Activated CD4-positive, alpha-beta memory T cell treated with anti-CD3 and anti-CD28 coated beads, Interleukin-2, amount 10 ng/mL, durations not matched to agents 7 days and 5 days (primary cell): ENCODE data around the gene IPO7. TPM values are rescaled to one million over a fixed set of nuclear protein-coding genes. Genes with fewer than 3 reads are reported as not detected.
A peak's percentile ranks its signal among the peaks of the same experiment; 100 is the strongest.

Experiments used
- CTCF ChIA-PET: fragments of 350-600 bp; sonication (Branson Sonifier 250); formaldehyde crosslinking; loops from one replicate; lab custom pipeline; 2021; ENCODE audit warnings: antibody characterized with exemption, inconsistent platforms; lab: Charles Lee
- POLR2A ChIA-PET: fragments of 350-600 bp; sonication (Branson Sonifier 250); formaldehyde crosslinking; loops from one replicate; lab custom pipeline; 2021; ENCODE audit warnings: antibody characterized with exemption; lab: Charles Lee
- DNase-seq: peaks from one replicate; pipeline ENCODE4 v3.0.0-alpha.2; 2020
- H3K27ac Mint-ChIP-seq: one replicate; pipeline ENCODE4 v1.8.0; 2021; ENCODE audit warnings: mild to moderate bottlenecking, mixed read lengths
- H3K27me3 Mint-ChIP-seq: one replicate; pipeline ENCODE4 v1.8.0; 2021; ENCODE audit warnings: mixed read lengths
- H3K36me3 Mint-ChIP-seq: one replicate; pipeline ENCODE4 v1.8.0; 2021; ENCODE audit warnings: low read depth, mixed read lengths
- H3K4me1 Mint-ChIP-seq: one replicate; pipeline ENCODE4 v1.8.0; 2021; ENCODE audit warnings: mixed read lengths
- H3K4me3 Mint-ChIP-seq: one replicate; pipeline ENCODE4 v1.8.0; 2021; ENCODE audit warnings: mild to moderate bottlenecking, mixed read lengths
- H3K9me3 Mint-ChIP-seq: one replicate; pipeline ENCODE4 v1.8.0; 2021; ENCODE audit warnings: mixed read lengths
- total RNA-seq, 2 experiments: library from RNA; stranded (reverse); gene quantifications; one replicate each; pipeline ENCODE4 v1.2.3, GENCODE V29; 2021

Gene IPO7
- total RNA-seq, 2 experiments from 2014 or later, result 87.4 to 95.7 TPM

- Mint-ChIP-seq H3K9me3 (no peaks in the 10 kb centered on the region), H3K4me3 (peak overlapping the region; percentile 95), H3K36me3 (peaks cover 30% of the 10 kb centered on the region), H3K27me3 (no peaks in the 10 kb centered on the region), H3K27ac (peak overlapping the region; percentile 95), H3K4me1 (peaks cover 32% of the 10 kb centered on the region)
- ChIA-PET CTCF (interaction anchor here (4.5 kb wide), 1 partner anchor 43 kb away, joined by 36 read pairs; no protein-coding TSS in a partner anchor), POLR2A (interaction anchor here (1.2 to 4.9 kb wide), 2 partner anchors 16 to 78 kb away, joined by 4 to 72 read pairs; partner anchors contain the start of gene IPO7)
- DNase-seq, result no peak
Observed at GRCh38 chr11:9462806-9463537, 78.5 kb downstream of the IPO7 start.

GRCh38 chr11:9470765-9471164 is 86.3 kb downstream of the IPO7 start:
- POLR2A ChIA-PET, result interaction anchor here (3.3 kb wide), 1 partner anchor 10 kb away, joined by 19 read pairs; the partner anchor contains the start of gene ZNF143
- Mint-ChIP-seq H3K9me3 (no peaks in the 10 kb centered on the region), H3K4me3 (no peak overlapping the region), H3K27me3 (no peaks in the 10 kb centered on the region), H3K4me1 (peaks cover 11% of the 10 kb centered on the region), H3K36me3 (peaks cover 37% of the 10 kb centered on the region), H3K27ac (no peak overlapping the region)
- CTCF ChIA-PET, result no interaction called here
- no peak for DNase-seq

GRCh38 chr11:9473408-9473807 is 89.0 kb downstream of the IPO7 start:
- H3K27me3 Mint-ChIP-seq, result no peaks in the 10 kb centered on the region
- peaks cover 40% of the 10 kb centered on the region for H3K36me3 Mint-ChIP-seq
- H3K4me1 Mint-ChIP-seq, result peaks cover 6% of the 10 kb centered on the region
- no peak overlapping the region for H3K4me3 Mint-ChIP-seq
- POLR2A ChIA-PET, result interaction anchor here (1.0 to 3.4 kb wide), 2 partner anchors 11 to 13 kb away, joined by 3 to 19 read pairs; partner anchors contain the start of gene ZNF143
- CTCF ChIA-PET, result interaction anchor here (0.6 to 1.2 kb wide), 2 partner anchors 33 to 61 kb away, joined by 3 to 4 read pairs; no protein-coding TSS in a partner anchor
- no peak for DNase-seq
- no peak overlapping the region for H3K27ac Mint-ChIP-seq
- no peaks in the 10 kb centered on the region for H3K9me3 Mint-ChIP-seq

GRCh38 chr11:9479899-9480298 is 95.4 kb downstream of the IPO7 start:
- ChIA-PET CTCF (interaction anchor here (2.2 kb wide), 1 partner anchor 27 kb away, joined by 9 read pairs; no protein-coding TSS in a partner anchor), POLR2A (interaction anchor here (0.9 to 1.1 kb wide), 3 partner anchors 17 to 21 kb away, joined by 3 to 4 read pairs (median 3); partner anchors contain the start of gene ZNF143)
- Mint-ChIP-seq H3K27me3 (no peaks in the 10 kb centered on the region), H3K4me1 (peaks cover 1% of the 10 kb centered on the region), H3K9me3 (no peaks in the 10 kb centered on the region), H3K36me3 (peaks cover 40% of the 10 kb centered on the region), H3K27ac (no peak overlapping the region), H3K4me3 (no peak overlapping the region)
- no peak for DNase-seq

- Mint-ChIP-seq H3K9me3 (no peaks in the 10 kb centered on the region), H3K4me1 (peaks cover 2% of the 10 kb centered on the region), H3K36me3 (peaks cover 36% of the 10 kb centered on the region), H3K27ac (no peak overlapping the region), H3K27me3 (no peaks in the 10 kb centered on the region), H3K4me3 (no peak overlapping the region)
- ChIA-PET CTCF (no interaction called here), POLR2A (interaction anchor here (1.7 kb wide), 1 partner anchor 29 kb away, joined by 4 read pairs; the partner anchor contains the start of gene ZNF143)
- no peak for DNase-seq
Observed at GRCh38 chr11:9489080-9489765, 104.8 kb downstream of the IPO7 start.

GRCh38 chr11:9490376-9490775 is 105.9 kb downstream of the IPO7 start:
- no peak for DNase-seq
- POLR2A ChIA-PET, result interaction anchor here (1.7 kb wide), 1 partner anchor 30 kb away, joined by 4 read pairs; the partner anchor contains the start of gene ZNF143
- CTCF ChIA-PET, result interaction anchor here (0.7 to 0.9 kb wide), 2 partner anchors 16 to 29 kb away, joined by 4 read pairs; no protein-coding TSS in a partner anchor
- no peaks in the 10 kb centered on the region for H3K27me3 Mint-ChIP-seq
- H3K36me3 Mint-ChIP-seq, result peaks cover 37% of the 10 kb centered on the region
- H3K4me1 Mint-ChIP-seq, result peaks cover 2% of the 10 kb centered on the region
- H3K27ac Mint-ChIP-seq, result no peak overlapping the region
- no peak overlapping the region for H3K4me3 Mint-ChIP-seq
- H3K9me3 Mint-ChIP-seq, result no peaks in the 10 kb centered on the region

GRCh38 chr11:9493492-9493891 is 109.0 kb downstream of the IPO7 start:
- Mint-ChIP-seq H3K27ac (no peak overlapping the region), H3K4me1 (peaks cover 2% of the 10 kb centered on the region), H3K9me3 (no peaks in the 10 kb centered on the region), H3K36me3 (peaks cover 40% of the 10 kb centered on the region), H3K27me3 (no peaks in the 10 kb centered on the region), H3K4me3 (no peak overlapping the region)
- ChIA-PET POLR2A (no interaction called here), CTCF (interaction anchor here (0.6 kb wide), 1 partner anchor 1445 kb away, joined by 3 read pairs; no protein-coding TSS in a partner anchor)
- DNase-seq, result no peak

DNA sequence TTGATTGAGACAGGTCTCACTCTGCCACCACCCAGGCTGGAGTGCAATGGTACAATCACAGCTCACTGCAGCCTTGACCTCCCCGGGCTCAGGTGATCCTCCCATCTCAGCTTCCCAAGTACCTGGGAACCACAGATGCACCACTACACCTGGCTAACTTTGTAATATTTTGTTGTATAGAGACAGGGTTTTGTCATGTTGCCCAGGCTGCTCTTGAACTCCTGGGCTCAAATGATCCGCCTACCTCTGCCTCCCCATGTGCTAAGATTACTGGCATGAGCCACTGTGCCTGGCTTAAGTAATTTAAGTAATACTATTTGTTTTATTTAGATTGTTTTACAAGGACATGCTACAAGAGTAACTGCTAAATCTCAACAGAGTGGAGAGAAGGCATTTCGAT is 109.9 kb downstream of the IPO7 start:
- Mint-ChIP-seq H3K36me3 (peaks cover 40% of the 10 kb centered on the region), H3K27ac (no peak overlapping the region), H3K27me3 (no peaks in the 10 kb centered on the region), H3K9me3 (no peaks in the 10 kb centered on the region), H3K4me3 (no peak overlapping the region), H3K4me1 (peaks cover 2% of the 10 kb centered on the region)
- DNase-seq, result no peak
- ChIA-PET CTCF (interaction anchor here (2.2 kb wide), 1 partner anchor 12 kb away, joined by 10 read pairs; no protein-coding TSS in a partner anchor), POLR2A (no interaction called here)

- POLR2A ChIA-PET, result no interaction called here
- CTCF ChIA-PET, result interaction anchor here (0.6 to 2.2 kb wide), 3 partner anchors 11 to 1404 kb away, joined by 3 to 10 read pairs (median 3); no protein-coding TSS in a partner anchor
- H3K27me3 Mint-ChIP-seq, result no peaks in the 10 kb centered on the region
- no peaks in the 10 kb centered on the region for H3K9me3 Mint-ChIP-seq
- H3K27ac Mint-ChIP-seq, result no peak overlapping the region
- H3K36me3 Mint-ChIP-seq, result peaks cover 44% of the 10 kb centered on the region
- H3K4me3 Mint-ChIP-seq, result no peak overlapping the region
- peaks cover 2% of the 10 kb centered on the region for H3K4me1 Mint-ChIP-seq
- DNase-seq, result no peak
Observed at GRCh38 chr11:9495803-9496514, 111.5 kb downstream of the IPO7 start.

Other genes with a start within 250 kb of the IPO7 start
- 10 to 100 TPM; 11.6 to 13.7 TPM for gene DENND5A, start 119.3 kb upstream of the IPO7 start, total RNA-seq
- gene TMEM41B, start 70.1 kb upstream of the IPO7 start, total RNA-seq, result 10 to 100 TPM; 43.3 to 49.0 TPM
- 10 to 100 TPM; 43.5 to 45.5 TPM for gene ZNF143, start 76.4 kb downstream of the IPO7 start, total RNA-seq
- 10 to 100 TPM; 62.8 to 64.1 TPM for gene WEE1, start 189.0 kb downstream of the IPO7 start, total RNA-seq